HG03342 (cell line): Measurements from ENCODE around the gene DDX5.

ENCODE experiments used
- ATAC-seq: cut with Tn5 transposase; IDR thresholded peaks from one replicate; pipeline ENCODE4 v1.9.1; 2021; ENCODE audit warnings: mild to moderate bottlenecking, moderate library complexity; ENCODE audit not compliant: unreplicated experiment

The DDX5 gene

DNA sequence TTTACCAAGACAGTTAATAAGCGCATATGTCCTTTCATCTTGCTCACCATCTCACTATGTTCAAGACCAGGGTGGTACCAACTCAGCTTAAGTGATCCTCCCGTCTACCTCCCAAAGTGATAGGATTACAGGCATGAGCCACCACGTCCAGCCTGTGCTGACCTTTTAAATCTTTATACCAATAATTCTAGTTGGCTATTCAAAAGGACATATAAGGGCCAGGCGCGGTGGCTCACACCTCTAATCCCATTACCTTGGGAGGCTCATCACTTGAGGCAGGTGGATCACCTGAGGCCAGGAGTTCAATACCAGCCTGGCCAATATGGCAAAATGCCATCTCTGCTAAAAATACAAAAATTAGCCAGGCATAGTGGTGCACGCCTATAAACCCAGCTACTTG lies 3.1 kb upstream of the DDX5 start:
- ATAC-seq: no peak

DNA sequence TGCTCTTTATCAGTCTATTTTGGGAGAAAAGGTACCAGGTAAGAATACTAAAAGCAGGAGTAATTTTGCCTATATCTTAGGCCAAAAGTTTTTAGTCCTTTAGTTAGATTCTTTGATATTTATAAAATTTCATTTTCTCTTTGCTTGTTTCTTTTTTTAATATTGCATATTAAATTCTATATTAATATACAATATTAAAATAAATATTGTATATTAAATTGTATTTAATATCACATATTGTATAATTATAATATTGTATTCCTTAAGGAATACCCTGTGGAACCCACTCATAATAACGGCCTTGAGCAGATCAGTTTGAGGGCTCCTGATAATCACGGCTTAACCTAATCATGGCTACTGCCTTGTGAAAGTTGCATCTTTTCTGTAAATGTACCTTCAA lies 2.6 kb upstream of the DDX5 start:
- no peak for ATAC-seq

DNA sequence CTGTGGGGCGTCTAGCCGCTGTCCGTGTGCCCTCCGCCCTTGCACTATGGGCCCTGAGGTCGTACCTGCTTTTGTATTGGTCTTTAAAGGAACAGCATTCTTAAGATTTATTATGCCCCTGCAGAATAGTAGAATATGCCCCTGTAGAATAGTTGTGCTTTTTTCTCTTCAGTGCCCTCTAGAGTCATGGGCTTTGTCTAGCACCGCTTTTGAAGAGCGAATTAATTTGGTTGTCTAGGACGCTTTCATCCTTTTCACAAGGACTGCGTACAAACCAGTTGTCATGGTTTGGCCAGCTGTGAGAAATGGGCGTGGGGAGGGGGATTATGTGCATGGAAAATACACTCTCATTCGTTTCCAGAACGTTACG lies 1.3 kb upstream of the DDX5 start:
- peak; percentile 5 for ATAC-seq

DNA sequence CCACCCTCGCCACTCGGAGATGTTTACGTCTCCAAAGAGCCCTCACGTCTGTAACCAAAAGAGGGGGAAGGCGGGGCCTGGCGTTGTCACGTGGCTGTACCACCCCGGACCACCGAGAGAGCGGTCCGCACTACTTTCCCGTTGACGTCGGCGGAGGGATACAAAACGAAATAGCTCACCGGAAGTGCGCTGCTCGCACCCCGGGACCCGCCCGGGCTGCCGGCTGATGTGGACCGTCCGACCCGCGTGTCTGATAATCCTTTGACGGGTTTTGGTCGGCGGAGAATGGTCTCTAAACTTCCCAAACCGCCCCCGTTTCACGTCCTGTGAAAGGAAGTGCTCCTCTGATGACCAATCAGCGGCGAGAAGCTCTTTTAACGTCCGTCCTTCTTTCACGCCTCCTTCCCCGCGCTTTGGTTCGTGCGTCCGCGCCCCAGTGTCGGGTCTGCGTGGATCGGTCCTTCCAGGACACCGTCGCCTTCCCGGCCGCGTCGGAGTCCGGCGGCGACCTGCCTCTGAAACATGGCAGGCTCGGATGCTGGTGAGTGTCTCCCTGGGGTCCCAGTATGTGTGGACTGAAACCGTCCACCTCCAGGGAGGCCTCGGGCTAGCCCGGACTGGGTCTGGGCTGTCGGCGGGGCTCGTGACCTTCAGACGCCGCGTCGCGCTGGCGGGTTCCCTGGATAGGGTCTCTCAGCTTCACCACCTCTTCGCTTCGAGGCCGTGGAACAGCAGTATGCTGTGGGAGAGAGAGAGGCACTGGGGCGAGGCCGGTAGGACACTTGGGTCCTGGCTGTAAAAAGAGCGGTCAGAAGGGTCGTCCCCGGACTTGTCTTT lies 705 bp upstream of the DDX5 start, which contains the start of gene CEP95:
Gene CEP95, plus strand, starts transcription at position 402 of the 837 bp plus-strand sequence. Its CDS starts 121 bp downstream, at position 523.
- peak; percentile 50 for ATAC-seq

DNA sequence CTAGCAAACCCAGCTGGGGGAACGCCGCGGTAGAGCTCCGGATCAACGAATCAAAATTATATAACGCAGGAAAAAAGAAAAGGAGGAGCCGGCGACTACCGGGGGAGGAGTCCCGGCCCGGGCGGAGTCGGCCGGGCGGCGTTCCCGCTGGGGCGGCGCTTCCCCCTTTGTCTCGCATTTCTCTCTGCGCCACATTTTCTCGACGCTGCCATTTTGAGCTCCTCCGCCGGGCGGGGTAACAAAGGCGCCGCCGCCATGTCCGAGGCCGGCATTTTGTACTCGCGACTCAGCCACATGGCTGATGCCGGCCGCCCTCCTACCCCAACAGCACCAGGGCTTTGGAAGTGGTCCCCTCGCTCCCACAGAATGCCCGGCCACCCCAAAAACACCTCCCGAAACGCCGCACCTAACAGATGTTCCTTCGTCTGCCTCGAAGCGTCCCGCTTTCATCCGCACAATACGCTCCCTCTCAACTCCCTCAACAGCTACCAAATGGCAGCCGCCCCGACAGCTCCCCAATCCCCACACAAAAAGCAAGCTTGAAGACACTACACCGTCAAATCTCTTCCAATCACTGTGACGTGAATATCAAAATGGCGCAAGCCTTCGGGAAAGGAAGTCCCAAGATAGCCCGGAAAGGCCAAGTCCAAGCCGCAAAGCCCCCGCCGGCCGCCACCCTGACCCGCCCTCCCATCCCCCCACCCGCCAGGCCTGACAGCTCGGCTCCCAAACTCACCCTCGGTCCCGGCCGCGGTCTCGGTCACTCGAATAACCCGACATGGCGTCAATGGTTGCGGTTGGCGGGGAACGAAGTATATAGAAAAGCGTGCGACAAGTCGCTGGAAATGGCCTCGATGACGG lies 519 bp downstream of the DDX5 start:
- no peak for ATAC-seq

DNA sequence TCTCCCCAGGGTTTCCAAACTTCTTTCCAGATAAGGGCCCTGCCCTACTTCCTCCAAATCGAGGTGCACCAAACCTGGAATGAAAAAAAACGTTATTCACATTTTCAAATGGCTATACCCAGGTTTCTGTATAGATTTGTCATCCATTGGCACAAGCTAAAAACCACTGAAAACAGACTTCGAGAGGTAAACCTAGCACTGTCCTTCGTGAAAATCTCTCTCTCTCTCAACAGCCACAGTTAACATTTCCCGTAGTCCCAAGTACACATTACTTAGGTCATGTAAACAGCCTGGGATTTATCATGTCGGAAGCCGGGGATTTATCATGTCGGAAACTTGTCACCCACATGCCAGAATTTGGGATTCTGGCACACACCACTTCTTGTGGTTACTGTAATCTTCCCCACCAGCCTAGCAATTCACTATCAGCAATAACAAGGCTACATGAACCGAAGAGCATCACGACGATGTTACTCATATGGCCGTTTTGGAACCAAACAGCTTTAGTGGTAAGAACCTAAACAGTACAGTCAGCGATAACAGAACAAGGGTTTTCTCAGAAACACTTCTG lies 1.2 kb downstream of the DDX5 start:
- ATAC-seq: no peak

DNA sequence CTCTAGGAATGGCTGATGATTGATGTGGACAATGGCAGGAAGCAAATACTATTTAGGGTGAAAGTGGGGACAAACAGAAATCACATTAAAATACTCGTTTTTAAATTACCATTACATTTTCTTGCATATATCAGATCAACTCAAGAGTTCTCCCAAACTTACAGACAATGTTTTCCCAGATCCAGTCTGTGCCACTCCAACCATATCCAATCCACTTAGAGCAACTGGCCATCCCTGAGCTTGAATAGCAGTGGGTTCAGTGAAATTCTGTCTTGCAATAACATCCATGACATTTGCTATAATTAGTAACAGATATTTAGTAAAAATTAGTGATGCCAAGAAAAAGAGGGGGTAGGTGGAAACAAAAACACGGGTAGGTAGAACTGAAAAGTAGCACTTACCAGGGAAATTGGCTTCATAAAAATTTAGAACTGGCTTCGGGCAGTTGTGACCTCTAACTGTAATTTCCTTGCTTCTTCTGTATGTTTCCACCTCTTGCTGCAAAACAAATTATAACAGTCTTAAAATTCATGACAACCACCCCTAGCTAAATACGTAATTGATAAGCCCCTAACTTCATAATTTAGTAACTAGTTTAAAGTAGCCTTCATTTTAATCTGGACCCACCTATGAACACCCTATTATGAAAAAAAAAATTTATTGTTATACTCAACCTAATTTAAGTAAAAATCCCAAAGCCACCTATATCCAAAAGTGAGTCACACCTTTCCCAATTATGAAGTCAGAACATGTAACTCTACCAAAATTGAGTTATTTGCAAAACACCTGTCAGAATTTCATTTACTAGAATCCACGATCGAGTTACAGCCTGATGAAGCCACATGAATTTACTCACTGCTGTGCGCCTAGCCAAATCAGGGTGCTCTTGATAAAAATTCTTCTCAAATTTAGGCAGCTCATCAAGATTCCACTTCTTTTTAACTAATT lies 2.0 kb downstream of the DDX5 start:
- ATAC-seq: no peak

DNA sequence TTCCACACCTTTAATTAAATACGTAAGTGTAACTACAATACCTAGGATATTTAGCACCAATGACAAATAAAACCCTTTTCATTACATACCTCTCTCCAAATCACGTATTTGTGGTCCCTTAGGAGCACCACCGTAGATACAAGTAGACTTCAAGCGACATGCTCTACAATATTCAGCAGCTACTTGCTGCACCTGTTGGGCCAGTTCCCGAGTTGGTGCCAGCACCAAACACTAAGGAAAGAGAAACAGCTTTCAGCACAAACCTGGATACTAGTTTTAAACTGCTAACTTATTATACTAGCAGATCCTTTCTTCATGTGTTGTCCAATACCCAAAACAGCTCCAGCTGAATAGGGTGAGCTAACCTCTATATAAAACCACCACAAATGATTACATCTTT lies 2.7 kb downstream of the DDX5 start:
- no peak for ATAC-seq

DNA sequence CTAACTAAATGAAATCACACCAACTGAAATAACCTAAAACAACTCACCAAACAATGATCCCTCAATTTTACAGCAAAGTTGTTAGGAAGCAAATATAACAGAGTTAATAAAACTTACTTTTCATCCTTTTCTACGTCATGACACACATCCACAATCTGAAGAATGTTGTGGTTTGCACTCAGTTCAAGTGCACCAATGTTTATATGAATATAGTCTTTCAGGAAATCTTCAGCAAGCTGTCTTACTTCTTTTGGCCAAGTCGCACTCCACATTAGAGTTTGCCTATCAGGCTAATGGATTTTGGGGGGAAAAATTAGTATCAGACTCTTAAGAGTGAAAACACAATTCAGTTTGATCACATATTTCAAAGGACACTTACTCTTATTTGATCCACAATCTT lies 3.3 kb downstream of the DDX5 start:
- no peak for ATAC-seq

DNA sequence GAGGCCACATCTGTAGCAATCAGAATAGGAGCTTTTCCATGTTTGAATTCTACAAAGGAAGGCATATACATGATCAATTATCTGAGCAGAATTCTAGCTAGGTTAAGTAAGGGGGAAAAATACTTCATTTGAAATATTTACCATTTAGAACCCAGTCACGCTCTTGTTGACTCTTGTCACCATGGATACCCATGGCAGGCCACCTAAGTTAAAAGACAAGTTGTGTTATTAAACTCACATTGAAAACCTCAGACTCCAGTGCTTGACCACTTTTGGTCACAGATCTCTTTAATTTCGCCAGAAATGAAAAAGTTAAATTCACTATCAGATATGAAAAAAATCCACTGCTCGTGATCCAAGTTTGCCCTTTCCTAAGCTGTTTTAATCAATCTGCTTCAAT lies 4.1 kb downstream of the DDX5 start:
- ATAC-seq: no peak

DNA sequence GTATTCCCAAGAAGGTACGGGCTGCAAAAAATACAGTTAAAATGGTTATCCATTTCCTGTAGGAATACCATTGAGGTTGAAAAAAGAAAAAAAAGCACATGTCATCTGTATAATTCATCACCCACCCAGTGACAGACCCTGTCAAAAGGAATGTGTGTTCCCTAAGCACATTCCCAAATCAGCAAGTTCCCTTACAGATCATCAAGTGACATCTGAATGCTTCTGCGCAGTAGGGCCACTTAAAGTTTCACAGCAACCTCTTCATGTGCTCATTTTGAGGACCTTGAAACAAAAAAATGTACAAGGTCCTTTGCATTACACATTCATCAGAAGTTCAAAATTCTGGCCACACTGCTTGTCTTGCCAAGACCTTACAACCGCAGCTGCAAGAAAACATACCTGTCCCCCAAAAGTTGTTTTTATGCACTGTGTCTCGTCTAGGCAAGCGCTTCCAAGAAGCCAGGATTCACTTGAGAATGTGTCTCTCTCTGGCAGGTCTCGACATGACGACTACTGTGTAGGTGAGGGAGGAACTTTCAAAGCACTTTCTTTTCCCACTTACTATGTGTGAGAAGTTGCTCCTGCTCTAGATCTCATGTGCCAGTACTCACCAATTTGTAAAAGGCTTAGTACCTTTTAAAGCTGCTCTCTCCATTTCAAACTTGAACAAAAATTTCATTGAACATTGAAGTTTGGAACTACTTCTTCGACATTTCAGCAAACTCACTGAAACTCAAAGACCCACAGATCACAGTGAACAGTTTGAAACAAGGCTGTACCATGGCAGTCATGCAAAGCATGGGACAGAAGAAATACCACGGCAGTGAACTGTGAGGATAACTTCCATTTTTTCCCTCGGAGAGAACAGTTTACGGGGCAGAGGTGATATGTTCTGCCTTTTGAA lies 5.0 kb downstream of the DDX5 start:
- no peak for ATAC-seq

DNA sequence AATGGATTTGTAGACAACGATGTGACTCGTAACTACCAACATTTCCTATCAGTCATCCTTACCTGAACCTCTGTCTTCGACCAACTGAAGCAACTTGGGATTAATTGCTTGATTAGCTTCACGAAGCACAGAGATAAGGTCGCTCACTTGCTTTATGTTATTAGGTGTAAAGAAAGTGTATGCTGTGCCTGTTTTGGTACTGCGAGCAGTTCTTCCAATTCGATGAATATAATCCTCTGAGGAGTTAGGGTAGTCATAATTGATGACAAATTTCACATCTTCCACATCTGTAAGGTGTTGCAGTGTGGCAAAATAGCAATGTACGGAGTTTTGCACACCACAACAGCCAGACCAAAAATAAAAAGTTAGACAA lies 5.6 kb downstream of the DDX5 start:
- no peak for ATAC-seq

DNA sequence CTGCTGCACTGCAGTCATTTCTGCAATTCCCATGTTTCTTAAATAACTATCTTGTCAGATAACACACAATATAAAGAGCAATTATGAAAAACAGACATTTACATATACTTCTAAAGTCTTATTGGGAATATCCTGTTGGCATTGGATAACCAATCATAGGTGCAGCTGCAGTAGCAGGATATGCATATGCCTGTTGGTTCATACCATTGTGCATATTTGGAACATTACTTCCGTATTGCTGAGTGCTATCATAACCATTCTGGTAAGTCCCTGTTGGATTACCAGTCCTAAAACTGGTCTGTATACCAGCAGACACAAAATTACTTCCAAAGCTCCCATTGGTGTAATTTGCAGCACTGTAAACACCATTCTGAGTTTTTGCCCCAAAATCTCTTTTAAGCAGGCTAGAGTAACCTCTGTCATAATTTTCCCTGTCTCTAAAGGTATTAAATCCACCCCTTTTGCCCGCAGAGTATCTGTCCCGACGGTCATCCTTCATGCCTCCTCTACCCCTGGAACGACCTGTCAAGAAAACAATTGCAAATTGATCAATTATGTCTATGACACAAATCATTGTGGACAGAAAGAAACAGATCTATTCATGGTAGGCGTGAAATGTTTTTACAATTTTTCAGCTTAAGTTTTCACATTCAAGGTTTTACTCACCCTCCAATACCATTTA lies 6.1 kb downstream of the DDX5 start:
- ATAC-seq: no peak

DNA sequence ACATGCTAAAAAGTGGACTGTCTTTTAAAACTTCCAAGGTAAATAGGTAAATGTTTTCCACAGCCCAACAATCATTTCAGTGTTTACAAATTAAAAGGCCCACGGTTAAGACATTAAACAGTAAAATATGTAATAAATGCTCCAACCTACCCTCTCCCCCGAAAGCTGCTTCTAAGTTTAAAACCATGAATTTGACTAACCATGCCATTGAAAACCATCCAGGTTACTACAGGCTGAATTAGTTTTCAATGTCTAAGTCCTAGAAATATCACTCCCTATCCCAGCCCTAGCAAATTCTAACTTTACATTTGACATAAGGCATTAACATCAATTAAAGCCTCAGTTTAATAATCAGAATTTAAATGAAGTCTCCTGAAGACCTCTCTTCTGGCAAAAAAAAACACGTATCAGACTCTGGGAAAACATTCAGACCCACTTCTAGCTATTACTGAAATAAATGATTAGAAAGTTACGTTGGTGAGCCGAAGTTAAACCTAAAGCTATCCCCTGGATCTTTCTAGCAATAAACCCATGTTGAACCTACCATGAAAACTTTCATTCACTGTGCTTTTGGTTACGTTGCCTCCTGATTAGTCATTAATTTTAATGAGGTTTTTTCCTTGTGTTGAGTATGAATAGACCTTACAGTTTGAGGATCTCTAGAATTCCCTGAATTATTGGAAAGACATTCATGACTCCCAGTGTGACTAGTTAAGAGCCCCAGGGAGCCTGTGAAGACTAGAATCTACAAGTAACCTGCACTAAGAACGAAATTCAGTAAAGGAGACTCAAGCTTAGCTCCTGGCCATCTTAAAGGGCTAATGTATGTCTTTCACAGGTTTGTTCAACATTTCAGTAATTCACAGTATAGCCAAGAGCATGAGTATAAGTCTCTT lies 7.5 kb downstream of the DDX5 start:
- ATAC-seq: no peak

DNA sequence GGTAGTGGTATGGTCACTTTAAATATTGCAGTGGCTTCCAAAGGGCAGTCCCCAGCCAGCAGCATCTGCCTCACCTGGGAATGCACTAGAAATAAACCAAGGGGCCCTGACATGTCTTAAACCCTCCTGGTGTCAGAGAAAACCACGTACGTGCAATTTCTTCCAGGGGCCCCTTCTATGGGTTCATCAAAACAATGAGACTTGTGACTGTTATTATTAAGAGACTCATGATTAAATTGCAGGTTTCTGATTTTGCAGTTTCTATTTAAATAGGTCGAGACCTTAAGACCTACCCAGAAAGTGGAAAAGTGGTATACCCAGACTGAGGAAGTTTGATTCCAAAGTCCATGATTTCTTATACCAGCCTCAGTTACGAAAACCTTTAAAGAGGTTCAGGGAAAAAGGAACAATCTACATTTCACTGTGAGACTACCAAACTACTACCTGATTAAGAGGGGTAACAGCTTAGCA lies 8.5 kb downstream of the DDX5 start:
- peak; percentile 4 for ATAC-seq

DNA sequence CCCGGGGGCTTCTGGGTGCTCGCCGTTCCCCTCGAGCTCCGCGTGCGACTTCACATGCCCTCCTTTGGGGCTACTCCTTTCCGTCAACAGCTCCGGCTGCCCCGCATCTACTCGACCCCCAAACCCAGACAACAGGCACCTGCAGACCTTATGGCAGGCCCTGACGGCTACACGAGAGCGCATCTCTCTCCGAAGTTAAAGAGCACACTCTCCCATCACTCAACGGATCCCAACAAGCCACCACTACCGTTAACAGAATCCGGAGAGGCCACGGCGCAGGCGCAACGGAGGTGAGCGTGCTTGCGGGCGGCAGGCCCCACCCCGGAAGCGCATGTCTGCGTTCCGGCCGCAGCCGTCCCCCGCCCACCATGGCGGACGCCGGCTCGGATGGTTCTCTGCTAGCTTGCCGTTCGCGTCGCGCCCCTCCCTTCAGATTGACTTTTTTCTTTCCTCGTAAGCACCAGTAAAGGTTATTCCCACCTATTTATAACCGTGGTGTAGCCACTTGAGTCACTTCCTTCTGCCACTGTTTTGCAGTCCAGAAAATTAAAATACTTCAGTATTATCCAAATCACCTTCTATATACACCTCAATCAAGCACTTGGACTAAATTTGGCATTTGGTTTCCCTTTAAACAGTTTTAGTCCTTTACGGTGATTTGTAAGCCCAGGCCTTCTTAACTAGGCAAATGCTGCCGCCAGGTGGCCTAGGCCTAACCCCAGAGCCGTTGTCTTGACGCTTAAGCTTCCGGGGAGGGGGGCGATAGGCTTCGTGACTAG lies 9.1 kb downstream of the DDX5 start, which contains the start of gene POLG2:
Gene POLG2, minus strand, starts transcription at position 269 of the 779 bp plus-strand sequence. Its CDS starts 86 bp downstream, at position 183.
- peak; percentile 67 for ATAC-seq

DNA sequence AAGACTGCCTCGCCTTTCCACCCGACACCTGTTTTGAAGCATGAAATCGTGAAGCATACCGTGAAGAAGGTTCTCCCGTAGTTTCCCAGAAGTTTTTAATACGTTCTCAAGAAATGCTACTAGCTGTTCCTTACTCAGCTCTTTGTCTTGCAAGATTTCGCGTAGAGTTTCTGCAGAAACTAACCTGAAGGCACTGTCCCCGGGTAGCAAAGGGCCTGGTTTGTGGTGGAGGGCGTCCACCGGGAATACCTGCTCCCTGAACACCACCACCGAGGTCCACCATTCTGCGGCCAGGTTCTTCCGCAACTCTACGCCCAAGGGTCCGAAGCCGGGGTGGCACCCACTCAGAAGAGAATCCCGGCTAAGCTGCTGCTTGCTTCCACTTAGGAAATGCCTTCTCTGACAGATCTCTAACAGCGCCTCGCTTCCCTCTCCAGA lies 9.7 kb downstream of the DDX5 start:
- peak; percentile 1 for ATAC-seq
